ENCODE data around the gene TMEM50A.
A peak's percentile ranks its signal among the peaks of the same experiment; 100 is the strongest.
"Not testable (repeated sequence)": the region's sequence is repeated elsewhere in the genome, so short reads cannot be mapped to it uniquely, and the experiment has no call there.

TMEM50A gene

DNA sequence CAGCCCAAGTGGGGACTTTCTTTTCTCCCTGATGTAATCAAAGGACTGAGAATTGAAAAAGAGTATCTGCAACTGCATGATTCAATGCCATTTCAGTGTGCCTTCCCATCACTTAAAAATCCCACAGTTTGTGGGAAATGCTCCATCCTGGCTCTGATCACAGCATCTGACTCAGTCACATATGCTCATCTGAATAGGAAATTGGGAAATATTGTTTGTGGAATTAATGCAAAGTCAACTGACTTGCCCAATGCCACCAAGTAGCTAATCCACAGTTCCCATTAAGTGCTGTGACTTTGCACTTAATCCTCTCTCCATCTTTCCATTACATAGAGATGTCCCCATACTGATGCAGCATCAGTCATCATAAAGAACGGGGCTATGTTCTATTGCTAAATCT, 45.0 kb downstream of the TMEM50A start:
- DNase-seq: peak in 2 of 58 donors; percentile 2 to 4

DNA sequence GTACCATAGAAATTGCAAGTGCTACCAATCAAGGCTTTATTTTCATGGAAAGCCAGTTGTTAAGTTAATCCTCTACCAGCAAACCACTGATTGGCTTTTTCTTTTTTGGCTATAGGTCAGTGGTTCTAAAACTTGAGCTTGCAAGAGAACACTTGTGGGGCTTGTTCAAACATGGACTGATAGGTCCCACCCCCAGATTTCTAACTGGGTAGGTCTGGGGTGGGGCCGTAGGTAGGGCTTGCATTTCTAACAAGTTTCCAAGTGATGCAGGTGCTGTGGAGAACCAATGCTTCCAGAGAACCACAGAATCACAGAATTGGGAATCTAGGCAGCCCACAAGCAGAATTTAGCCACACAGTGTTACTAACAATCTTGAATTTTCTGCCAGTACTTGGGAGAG, 45.7 kb downstream of the TMEM50A start:
- DNase-seq: not testable (repeated sequence)

- DNase-seq: not testable (repeated sequence)
These were observed 49.0 kb downstream of the TMEM50A start for GRCh38 chr1:25387096-25387495.

GRCh38 chr1:25388691-25389090, 50.6 kb downstream of the TMEM50A start:
- DNase-seq: not testable (repeated sequence)

- DNase-seq: not testable (repeated sequence)
These were observed 51.6 kb downstream of the TMEM50A start for GRCh38 chr1:25389721-25390120.

DNA sequence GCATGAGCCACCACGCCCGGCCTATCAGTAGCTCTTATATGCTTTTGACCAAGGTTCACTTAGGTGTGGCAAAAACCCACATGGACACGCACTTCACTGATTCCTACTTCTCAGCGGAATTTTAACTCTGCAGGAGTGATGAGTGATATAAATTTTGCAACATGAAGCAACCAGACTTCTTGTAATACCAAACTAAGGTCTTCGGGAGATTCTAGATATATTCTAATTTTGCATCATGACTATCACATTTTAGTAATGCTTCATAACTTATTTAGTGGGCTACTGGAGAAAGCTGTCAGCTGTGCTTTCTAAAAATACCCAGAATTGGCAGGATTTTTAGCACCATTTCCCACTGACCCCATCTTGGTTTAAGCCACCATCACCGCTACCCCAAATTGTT, 54.7 kb downstream of the TMEM50A start:
- DNase-seq: no peak

DNA sequence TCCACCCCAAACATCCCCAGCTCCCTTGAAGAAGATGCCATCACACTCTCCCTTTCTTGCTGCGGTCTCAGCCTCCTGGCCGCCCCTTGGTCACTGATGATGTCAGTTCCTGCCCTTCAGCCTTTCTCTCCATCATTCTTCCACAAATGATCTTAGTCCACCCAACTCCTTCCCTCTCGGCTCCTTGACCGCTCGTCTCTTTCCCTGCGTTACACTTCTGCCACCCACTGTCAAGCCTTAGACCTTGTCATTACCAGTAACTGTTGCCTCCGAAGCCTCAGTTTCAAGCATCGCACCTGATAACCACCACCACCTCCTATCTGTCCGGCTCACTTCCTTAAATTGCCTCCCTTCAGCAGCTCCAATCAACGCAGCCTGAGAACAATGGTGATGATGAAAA, 59.4 kb downstream of the TMEM50A start:
- DNase-seq: not testable (repeated sequence)

- DNase-seq: not testable (repeated sequence)
These were observed 59.9 kb downstream of the TMEM50A start for GRCh38 chr1:25398079-25398478.

DNA sequence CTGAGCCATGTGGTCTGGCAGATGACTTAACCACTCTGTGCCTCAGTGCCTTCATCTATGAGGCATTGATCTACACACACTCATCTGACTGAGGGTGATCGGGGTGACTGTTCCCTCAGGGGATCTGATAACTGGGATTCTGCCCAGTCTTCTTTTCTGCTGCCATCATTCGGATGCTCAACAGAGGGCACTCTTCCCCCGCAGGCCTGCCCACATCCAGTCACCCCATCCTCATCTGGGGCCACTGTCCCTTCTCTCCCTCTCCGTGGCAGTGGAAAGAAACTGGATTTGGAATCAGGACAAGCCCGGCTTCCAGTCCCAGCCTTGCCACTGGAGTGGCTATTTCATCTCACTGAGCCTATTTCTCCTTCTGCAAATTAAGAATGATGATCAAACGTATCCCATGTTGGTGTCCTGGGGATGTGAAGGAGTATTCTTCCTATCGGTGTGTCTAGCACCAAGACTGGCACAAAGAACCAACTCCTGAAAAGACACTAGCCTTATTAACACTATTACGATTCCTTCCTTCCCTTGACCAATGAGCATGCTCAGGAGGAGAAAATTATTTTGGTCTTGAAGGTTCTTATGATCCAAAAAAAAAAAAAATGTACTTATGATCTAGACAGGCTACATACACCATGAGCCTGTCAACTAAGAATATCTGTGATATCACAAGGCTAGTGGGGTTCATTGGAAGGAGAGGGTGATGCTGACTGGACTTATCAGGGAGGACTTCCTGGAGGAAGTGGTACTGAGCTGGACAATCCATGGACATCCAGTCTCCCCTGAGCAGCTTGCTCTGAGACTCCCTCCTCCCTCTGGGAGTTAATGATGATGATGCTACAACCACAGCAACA, 65.0 kb downstream of the TMEM50A start:
- DNase-seq: peak in 19 of 58 donors; percentile 1 to 42 (median 5)

DNA sequence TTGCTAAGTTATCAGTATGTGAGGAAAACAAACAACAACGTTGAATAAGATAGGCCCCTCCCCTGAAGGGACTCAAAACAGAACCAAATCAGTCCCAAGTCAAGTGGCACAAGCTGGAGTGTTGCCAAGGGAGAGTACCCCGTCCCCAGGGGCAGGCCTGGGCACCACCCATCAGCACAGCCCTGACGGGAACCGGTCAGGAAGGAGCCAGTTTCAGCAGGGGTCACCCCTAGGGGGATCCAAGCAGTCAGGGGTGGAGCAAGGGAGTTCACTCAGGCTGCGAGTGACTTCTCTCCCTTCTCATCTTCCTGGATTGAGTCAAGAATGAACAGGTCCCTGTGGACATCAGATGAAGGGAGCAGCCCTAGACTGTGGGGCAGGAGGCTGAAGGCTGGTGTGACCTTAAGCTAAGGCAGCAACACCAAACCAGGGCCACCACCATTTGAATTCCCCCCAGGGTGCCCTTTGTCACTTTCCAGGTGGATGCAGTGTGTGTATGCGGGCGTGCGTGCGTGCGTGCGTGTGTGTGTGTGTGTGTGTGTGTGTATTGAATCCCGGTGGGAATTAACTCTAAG, 67.7 kb downstream of the TMEM50A start:
- not testable (repeated sequence) for DNase-seq

DNA sequence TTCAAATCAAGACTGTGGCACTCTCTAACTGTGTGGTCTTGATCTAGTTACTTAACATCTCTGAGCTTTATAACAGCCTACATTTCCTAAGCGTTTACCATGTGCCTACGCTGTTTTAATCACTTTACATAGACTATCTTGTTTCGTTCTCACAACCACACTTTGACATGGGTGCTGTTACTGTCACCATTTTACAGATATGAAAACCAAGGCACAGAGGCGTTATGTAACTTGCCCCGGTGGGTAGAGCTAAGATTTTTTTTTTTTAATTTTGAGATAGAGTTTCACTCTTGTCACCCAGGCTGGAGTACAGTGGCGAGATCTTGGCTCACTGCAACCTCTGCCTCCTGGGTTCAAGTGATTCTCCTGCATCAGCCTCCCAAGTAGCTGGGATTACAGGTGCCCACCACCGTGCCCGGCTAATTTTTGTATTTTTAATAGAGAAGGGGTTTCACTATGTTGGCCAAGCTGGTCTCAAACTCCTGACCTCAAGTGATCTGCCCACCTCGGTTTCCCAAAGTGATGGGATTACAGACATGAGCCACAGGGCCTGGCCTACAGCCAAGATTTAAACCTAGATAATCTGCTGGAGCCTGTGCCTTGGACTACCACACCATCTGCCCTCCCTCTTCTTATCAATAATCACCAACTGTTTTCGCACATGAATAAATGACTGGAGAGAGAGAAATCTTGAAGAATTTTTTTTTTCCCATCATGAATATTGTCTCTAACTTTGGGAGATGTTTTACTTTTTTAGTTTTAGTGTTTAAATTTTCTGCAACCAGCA, 71.7 kb downstream of the TMEM50A start:
- not testable (repeated sequence) for DNase-seq

Measured in anterior cingulate cortex (tissue), 58 donors.